ENCODE measurements around the gene NCOR2. TPM values are rescaled to one million over a fixed set of nuclear protein-coding genes. Genes with fewer than 3 reads are reported as not detected.

The NCOR2 gene
- total and polyA plus RNA-seq, 4 donors, result 39.1 to 248 (median 124) TPM

DNA sequence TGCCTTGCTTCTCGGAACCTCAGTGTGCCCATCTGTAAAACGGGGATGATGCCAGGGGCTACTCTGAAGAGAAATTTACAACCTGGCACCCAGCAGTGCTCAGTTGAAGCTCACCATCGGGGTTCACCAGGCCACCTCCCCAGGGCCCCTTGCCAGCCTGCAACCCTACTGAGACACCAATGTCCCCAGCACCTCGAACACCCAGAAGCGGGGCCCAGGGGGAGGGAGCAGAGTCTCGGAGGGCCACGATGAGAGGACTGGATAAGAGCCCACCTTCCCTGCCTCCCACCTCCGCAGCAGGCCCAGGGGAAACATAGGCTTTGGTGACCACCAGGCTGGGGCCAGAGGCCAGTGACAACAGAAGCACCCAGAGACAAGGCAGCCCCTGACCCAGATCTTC, 22.4 kb downstream of the NCOR2 start:
- no peaks in the 10 kb centered on the region for H3K9me3 ChIP-seq (ENCODE audit: control insufficient read depth, low read length)
- intact Hi-C loops (cut with DNase I), result no loop called here
- no peak overlapping the region for H3K4me3 ChIP-seq (ENCODE audit: low read length in 2 of 2)
- H3K4me1 ChIP-seq (ENCODE audit: control insufficient read depth in 1 of 2, insufficient read depth in 2 of 2, low read length in 2 of 2), result no peaks in the 10 kb centered on the region
- ATAC-seq (ENCODE audit: low FRiP score) (no peak), DNase-seq (no peak)
- 79% methylated on average over 8 of the region's 8 CpGs for WGBS, 2 donors
- no peaks in the 10 kb centered on the region for H3K36me3 ChIP-seq (ENCODE audit: control insufficient read depth in 1 of 2, insufficient read depth in 2 of 2, low read length in 1 of 2)
- no peaks in the 10 kb centered on the region for H3K27me3 ChIP-seq (ENCODE audit: control insufficient read depth in 1 of 2, insufficient read depth in 2 of 2, low read length in 1 of 2)
- H3K27ac ChIP-seq (ENCODE audit: low read depth in 1 of 2, low read length in 2 of 2), result no peak overlapping the region

DNA sequence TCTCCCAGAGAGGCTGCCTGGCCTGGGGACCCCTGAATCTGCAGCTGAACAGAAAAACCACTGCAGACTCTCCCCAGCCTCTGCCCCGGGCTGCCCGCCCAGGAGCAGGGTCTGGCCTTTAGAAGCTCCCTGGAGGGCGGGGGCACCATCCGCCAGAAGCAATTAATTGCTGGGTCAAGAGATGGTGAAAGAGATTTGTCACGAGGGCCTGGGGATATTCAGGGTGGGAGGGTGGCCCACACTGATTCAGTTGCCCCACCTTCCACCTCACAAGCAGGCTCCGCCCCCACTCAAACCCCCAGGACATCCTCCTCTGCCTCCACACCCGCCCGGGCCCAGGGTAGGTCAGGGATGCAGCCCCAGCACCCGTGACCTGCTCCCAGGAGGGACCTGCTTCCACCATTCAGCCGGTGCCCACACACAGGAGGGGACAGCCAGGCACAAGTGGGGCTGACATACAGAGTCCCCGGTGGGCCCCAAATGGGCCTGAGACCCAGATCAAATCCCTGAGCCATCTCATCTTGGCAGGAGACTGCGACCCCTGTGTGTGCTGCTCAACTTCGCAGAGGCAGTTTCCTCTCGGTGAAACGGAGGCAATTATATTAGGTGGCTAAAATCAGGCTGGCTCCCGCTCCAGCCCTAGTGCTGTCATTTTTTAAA, 23.0 kb downstream of the NCOR2 start:
- no peak for DNase-seq
- Histone ChIP-seq H3K27ac (ENCODE audit: low read depth in 1 of 2, low read length in 2 of 2) (no peak overlapping the region), H3K4me3 (ENCODE audit: low read length in 2 of 2) (no peak overlapping the region), H3K36me3 (ENCODE audit: control insufficient read depth in 1 of 2, insufficient read depth in 2 of 2, low read length in 1 of 2) (no peaks in the 10 kb centered on the region), H3K27me3 (ENCODE audit: control insufficient read depth in 1 of 2, insufficient read depth in 2 of 2, low read length in 1 of 2) (no peaks in the 10 kb centered on the region), H3K4me1 (ENCODE audit: control insufficient read depth in 1 of 2, insufficient read depth in 2 of 2, low read length in 2 of 2) (no peaks in the 10 kb centered on the region), H3K9me3 (ENCODE audit: control insufficient read depth, low read length) (no peaks in the 10 kb centered on the region)
- intact Hi-C loops (cut with DNase I), result no loop called here
- ATAC-seq (ENCODE audit: low FRiP score), result no peak
- 71 to 74% methylated on average over 16 of the region's 16 CpGs for WGBS, 2 donors

DNA sequence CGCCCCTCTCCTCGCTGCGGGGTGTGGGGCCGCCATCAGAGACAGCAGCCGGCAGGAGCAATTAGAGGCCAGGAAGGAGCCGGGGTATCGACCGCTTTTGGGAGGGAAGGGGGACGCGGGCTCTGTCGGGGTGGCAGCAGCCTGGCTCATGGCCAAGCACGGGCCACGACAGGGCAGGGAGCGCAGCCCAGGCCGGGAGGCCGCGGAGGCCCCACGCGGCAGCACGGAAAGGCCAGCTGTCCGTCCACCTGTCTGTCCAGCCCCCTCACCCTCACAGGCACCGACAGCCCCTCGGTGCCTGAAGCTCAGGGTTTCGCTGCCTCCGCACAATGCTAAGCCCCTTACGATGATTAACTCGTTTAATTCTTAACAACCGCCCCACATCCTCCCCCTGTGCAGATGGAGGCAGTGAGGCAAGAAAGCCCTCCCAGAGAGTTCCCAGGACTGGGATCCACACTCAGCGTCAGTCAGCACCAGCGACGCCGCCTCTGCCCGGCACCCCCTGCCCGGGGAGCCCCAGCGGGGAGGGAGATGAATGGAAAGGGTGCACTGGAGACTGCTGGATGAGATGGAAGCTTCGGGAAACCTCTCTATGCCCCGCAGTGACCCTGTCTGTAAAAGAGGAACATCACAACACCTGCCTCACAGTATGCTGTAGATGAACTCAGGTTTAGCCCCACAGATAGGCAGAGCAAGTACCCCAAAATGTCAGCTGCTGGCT, 23.7 kb downstream of the NCOR2 start:
- intact Hi-C loops (cut with DNase I), result no loop called here
- H3K4me1 ChIP-seq (ENCODE audit: control insufficient read depth in 1 of 2, insufficient read depth in 2 of 2, low read length in 2 of 2), result no peaks in the 10 kb centered on the region
- no peak overlapping the region for H3K4me3 ChIP-seq (ENCODE audit: low read length in 2 of 2)
- peak; percentile 8 for ATAC-seq (ENCODE audit: low FRiP score)
- no peaks in the 10 kb centered on the region for H3K36me3 ChIP-seq (ENCODE audit: control insufficient read depth in 1 of 2, insufficient read depth in 2 of 2, low read length in 1 of 2)
- 76 to 78% methylated on average over 37 of the region's 37 CpGs for WGBS, 2 donors
- H3K9me3 ChIP-seq (ENCODE audit: control insufficient read depth, low read length), result no peaks in the 10 kb centered on the region
- no peak for DNase-seq
- H3K27me3 ChIP-seq (ENCODE audit: control insufficient read depth in 1 of 2, insufficient read depth in 2 of 2, low read length in 1 of 2), result no peaks in the 10 kb centered on the region
- H3K27ac ChIP-seq (ENCODE audit: low read depth in 1 of 2, low read length in 2 of 2), result no peak overlapping the region

DNA sequence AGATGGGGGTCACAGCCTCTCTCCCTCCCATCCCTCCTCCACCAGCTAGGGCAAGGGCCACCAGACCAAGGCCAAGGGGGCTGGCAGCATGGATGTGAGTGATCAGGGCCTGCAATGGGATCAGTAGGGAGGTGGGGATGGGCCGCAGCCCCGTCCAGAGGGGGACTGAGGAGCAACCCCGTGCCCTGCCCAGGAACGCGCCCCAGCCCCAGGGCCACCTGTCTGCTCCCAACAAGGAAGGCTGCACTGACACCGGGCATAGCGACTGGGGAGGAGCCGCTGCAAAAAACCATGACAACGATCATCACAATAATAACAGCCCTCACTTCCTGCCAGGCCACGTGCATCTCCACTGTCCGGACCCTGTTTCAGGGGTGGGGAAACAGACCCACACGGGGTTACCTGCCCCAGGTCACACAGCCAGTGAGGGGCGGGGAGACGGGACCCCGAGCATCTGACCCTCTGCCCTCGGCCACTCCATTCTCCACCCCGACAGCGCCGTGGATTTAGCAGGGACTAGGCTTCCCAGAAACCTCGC, 24.3 kb downstream of the NCOR2 start:
- Histone ChIP-seq H3K4me1 (ENCODE audit: control insufficient read depth in 1 of 2, insufficient read depth in 2 of 2, low read length in 2 of 2) (no peaks in the 10 kb centered on the region), H3K27me3 (ENCODE audit: control insufficient read depth in 1 of 2, insufficient read depth in 2 of 2, low read length in 1 of 2) (no peaks in the 10 kb centered on the region), H3K36me3 (ENCODE audit: control insufficient read depth in 1 of 2, insufficient read depth in 2 of 2, low read length in 1 of 2) (no peaks in the 10 kb centered on the region), H3K27ac (ENCODE audit: low read depth in 1 of 2, low read length in 2 of 2) (no peak overlapping the region), H3K4me3 (ENCODE audit: low read length in 2 of 2) (no peak overlapping the region), H3K9me3 (ENCODE audit: control insufficient read depth, low read length) (no peaks in the 10 kb centered on the region)
- DNase-seq (no peak), ATAC-seq (ENCODE audit: low FRiP score) (peak; percentile 40)
- WGBS, 2 donors, result 68 to 80% methylated on average over 20 of the region's 20 CpGs
- intact Hi-C loops (cut with DNase I), result no loop called here

DNA sequence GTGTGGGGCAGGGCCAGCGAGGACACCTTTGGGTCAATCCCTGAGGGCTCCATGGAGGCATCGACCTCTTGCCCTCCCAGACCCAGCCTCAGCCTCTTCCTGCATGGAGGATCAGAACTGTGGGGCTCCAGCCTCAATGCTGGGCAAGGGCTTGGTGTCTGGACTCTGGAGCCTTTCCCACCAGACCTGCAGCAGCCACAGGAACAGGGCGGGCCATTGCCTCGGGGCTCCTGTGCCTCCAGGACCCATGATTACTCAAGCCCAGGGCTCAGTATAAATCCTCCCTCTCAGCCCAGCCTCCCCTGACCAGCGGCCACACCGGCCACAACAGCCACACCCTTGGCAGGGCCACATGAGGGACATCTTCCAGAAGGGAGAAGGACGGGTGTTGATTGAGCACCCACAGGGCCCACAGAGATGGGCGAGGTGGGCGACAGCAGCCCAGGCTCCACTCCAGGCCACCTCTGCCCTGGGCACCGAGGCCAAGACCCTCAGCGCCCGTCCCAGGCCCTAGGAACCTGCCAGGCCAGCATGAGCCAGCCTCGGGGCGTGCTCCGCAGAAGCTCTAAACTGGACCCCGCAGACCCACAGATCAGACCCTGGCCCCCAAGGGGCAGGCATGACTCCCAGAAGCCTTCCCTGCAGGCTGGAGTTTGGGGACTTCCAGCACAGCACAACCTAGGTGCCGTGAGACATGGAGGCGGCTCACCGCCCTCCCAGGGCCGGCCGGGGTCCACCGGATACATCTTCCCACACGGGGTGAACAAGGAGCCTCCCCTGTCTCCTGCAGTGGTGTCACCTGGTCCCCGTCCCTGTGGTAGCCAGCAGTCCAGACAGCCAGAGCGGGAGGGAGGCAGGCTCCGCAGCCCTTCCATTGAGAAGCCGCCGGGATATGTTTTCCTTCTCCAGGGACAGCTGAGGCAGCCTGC, 25.1 kb downstream of the NCOR2 start:
- DNase-seq (no peak), ATAC-seq (ENCODE audit: low FRiP score) (peak; percentile 13)
- H3K27ac ChIP-seq (ENCODE audit: low read depth in 1 of 2, low read length in 2 of 2), result no peak overlapping the region
- intact Hi-C loops (cut with DNase I), result no loop called here
- H3K36me3 ChIP-seq (ENCODE audit: control insufficient read depth in 1 of 2, insufficient read depth in 2 of 2, low read length in 1 of 2), result no peaks in the 10 kb centered on the region
- H3K27me3 ChIP-seq (ENCODE audit: control insufficient read depth in 1 of 2, insufficient read depth in 2 of 2, low read length in 1 of 2), result no peaks in the 10 kb centered on the region
- WGBS, 2 donors, result 74 to 76% methylated on average over 26 to 28 of the region's 28 CpGs
- no peak overlapping the region for H3K4me3 ChIP-seq (ENCODE audit: low read length in 2 of 2)
- no peaks in the 10 kb centered on the region for H3K4me1 ChIP-seq (ENCODE audit: control insufficient read depth in 1 of 2, insufficient read depth in 2 of 2, low read length in 2 of 2)
- H3K9me3 ChIP-seq (ENCODE audit: control insufficient read depth, low read length), result no peaks in the 10 kb centered on the region

DNA sequence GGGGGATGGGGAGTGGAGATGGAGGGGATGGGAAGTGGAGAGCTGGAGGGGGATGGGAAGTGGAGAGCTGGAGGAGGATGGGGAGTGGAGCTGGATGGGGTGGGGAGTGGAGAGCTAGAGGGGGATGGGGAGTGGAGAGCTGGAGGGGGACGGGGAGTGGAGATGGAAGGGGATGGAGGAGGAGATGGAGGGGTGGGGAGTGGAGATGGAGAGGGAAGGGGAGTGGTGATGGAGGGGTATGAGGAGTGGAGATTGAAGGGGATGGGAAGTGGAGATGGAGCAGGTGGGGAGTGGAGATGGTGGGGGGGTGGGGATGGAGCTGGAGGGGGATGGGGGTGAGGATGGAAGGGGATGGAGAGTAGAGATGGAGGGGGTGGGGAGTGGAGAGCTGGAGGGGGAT, 26.1 kb downstream of the NCOR2 start:
- 93 to 97% methylated on average over 1 of the region's 1 CpG for WGBS, 2 donors
- Histone ChIP-seq H3K27me3 (ENCODE audit: control insufficient read depth in 1 of 2, insufficient read depth in 2 of 2, low read length in 1 of 2) (no peaks in the 10 kb centered on the region), H3K9me3 (ENCODE audit: control insufficient read depth, low read length) (no peaks in the 10 kb centered on the region), H3K36me3 (ENCODE audit: control insufficient read depth in 1 of 2, insufficient read depth in 2 of 2, low read length in 1 of 2) (no peaks in the 10 kb centered on the region), H3K4me3 (ENCODE audit: low read length in 2 of 2) (no peak overlapping the region), H3K4me1 (ENCODE audit: control insufficient read depth in 1 of 2, insufficient read depth in 2 of 2, low read length in 2 of 2) (no peaks in the 10 kb centered on the region), H3K27ac (ENCODE audit: low read depth in 1 of 2, low read length in 2 of 2) (no peak overlapping the region)
- DNase-seq (no peak), ATAC-seq (ENCODE audit: low FRiP score) (no peak)
- intact Hi-C loops (cut with DNase I), result no loop called here

DNA sequence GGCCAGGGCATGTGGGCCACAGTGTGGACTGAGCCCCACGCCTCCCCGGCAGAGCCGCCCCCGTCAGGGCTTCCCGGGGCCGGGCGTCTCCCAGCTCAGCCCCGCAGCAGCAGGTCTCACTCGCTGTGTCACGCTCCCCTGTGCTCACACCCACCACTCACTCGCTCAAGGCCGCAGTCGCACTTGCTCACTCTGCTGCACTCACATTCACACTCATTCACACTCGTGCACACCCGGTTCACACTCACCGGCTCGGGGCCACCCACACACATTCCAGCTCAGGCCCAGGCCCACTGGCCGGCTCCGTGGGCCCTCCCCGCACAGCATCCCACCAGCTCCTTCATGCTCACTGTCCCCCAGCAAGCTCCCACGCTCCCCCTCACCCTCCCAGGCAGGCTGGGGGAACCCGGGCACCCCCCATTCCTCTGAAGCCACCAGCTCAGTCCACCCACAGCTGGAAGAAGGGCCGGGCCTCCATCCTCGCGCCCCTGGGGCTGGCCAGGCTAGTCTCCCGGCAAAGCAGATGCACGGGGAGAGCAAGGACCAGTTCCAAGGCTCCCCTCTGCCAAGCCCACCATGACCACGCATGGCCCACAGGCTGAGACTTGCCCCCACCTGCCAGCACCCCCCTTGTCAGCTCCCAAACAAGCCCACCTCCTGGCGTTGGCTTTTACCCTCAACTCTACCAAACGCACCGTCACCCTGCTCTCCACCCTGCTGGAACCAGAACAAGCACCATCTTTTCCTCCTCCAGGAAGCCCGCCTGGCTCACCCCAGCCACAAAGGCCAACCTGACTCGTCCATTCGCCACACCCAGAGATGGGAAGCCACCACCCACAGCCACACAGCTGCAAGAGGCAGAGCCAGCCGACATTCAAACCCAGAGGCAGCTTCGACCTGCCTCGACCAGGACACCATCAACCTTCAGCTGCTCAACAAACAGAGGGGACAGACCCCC, 28.0 kb downstream of the NCOR2 start:
- no peak overlapping the region for H3K4me3 ChIP-seq (ENCODE audit: low read length in 2 of 2)
- no peak overlapping the region for H3K27ac ChIP-seq (ENCODE audit: low read depth in 1 of 2, low read length in 2 of 2)
- ATAC-seq (ENCODE audit: low FRiP score) (no peak), DNase-seq (no peak)
- H3K9me3 ChIP-seq (ENCODE audit: control insufficient read depth, low read length), result no peaks in the 10 kb centered on the region
- no peaks in the 10 kb centered on the region for H3K36me3 ChIP-seq (ENCODE audit: control insufficient read depth in 1 of 2, insufficient read depth in 2 of 2, low read length in 1 of 2)
- 79 to 82% methylated on average over 30 to 37 of the region's 37 CpGs for WGBS, 2 donors
- no peaks in the 10 kb centered on the region for H3K27me3 ChIP-seq (ENCODE audit: control insufficient read depth in 1 of 2, insufficient read depth in 2 of 2, low read length in 1 of 2)
- intact Hi-C loops (cut with DNase I), result no loop called here
- no peaks in the 10 kb centered on the region for H3K4me1 ChIP-seq (ENCODE audit: control insufficient read depth in 1 of 2, insufficient read depth in 2 of 2, low read length in 2 of 2)

Measured in aorta (tissue), 5 donors.